Breast epithelium (tissue), 4 donors: ENCODE data around the gene PIK3C2G. TPM values are rescaled to one million over a fixed set of nuclear protein-coding genes. Genes with fewer than 3 reads are reported as not detected.

Experiments
- DNase-seq, 2 donors: peaks; one replicate each; pipeline ENCODE4 v3.0.0-alpha.2; 2019; ENCODE audit warnings: low spot score in 2 of 2
- H3K27ac ChIP-seq, 2 donors: fragments of 200-600 bp; sonication (generic) in 1 of 2; one replicate each; pipeline ENCODE4 v1.5.1; 2016 to 2019; ENCODE audit warnings: mild to moderate bottlenecking in 1 of 2
- H3K27me3 ChIP-seq, 2 donors: fragments of 200-600 bp; sonication (generic) in 1 of 2; one replicate each; pipeline versions ENCODE4 v1.5.1 to v1.6.0; 2017 to 2019; ENCODE audit warnings: control low read depth in 1 of 2, mild to moderate bottlenecking in 1 of 2
- H3K36me3 ChIP-seq: fragments of 200-600 bp; one replicate; pipeline ENCODE4 v1.5.1; 2019
- H3K4me1 ChIP-seq, 2 donors: fragments of 200-600 bp; sonication (generic); one replicate each; pipeline ENCODE4 v1.5.1; 2016 to 2019; ENCODE audit warnings: control low read depth in 1 of 2
- H3K4me3 ChIP-seq, 3 donors: fragments of 200-600 bp; sonication (generic); 1 replicate in 2 of 3; 2 replicates in 1 of 3; pipeline ENCODE4 v1.5.1; 2016 to 2019; ENCODE audit warnings: mild to moderate bottlenecking in 3 of 3, moderate library complexity in 2 of 3
- H3K9me3 ChIP-seq, 2 donors: fragments of 200-600 bp; sonication (generic) in 1 of 2; one replicate each; pipeline ENCODE4 v1.5.1; 2016 to 2019; ENCODE audit warnings: control low read depth in 1 of 2
- POLR2A ChIP-seq: fragments of 450-650 bp; IDR thresholded peaks from one replicate; pipeline ENCODE4 v1.6.1; 2016; ENCODE audit warnings: antibody characterized with exemption, mild to moderate bottlenecking, moderate library complexity
- POLR2AphosphoS5 ChIP-seq, 3 donors: sonication (generic); formaldehyde crosslinking; IDR thresholded peaks; one replicate each; pipeline ENCODE4 v1.6.1; 2017; ENCODE audit warnings: antibody characterized with exemption in 3 of 3
- intact Hi-C: fragments of 100-400 bp; cut with DNase I; formaldehyde crosslinking; loops from one replicate; pipeline ENCODE4 v1.15.1; 2023; ENCODE audit warnings: low total_unique reads
- total RNA-seq, 3 donors: library from RNA; depleted of rRNA; stranded (reverse); fragments of >200 nt; gene quantifications; one replicate each; pipeline ENCODE4 v1.1.0, GENCODE V29; 2016
- TF ChIP-seq, protein P1 (sequence below), 3 donors: fragments of 450-650 bp; IDR thresholded peaks; one replicate each; pipeline ENCODE4 v1.5.1; 2016 to 2017; ENCODE audit warnings: antibody characterized with exemption in 3 of 3, mild to moderate bottlenecking in 3 of 3, moderate library complexity in 3 of 3

PIK3C2G gene
- total RNA-seq, 3 donors from 2014 or later, result 0.16 to 164 (median 35.1) TPM

DNA sequence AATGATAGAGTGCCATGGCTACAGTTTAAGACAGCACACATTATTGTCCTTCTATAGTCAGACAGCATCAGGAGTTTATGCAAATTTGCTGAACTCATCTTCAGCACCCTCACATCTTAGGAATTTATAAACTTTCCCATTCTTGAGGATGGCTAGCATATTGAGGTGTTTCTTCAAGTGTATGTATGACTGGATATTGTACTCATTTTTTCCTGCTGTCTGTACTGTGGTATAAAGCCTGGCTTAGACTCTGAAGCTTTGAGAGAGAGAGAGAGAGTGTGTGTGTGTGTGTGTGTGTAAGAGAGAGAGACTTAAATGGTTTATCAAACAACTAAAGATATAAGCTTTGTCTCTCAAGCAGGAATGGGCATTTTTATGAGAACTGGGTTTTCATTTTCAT is 161.6 kb downstream of the PIK3C2G start:
- Histone ChIP-seq H3K27ac (no peak overlapping the region), H3K9me3 (no peaks in the 10 kb centered on the region), H3K27me3 (no peaks in the 10 kb centered on the region), H3K4me1 (no peaks in the 10 kb centered on the region), H3K36me3 (no peaks in the 10 kb centered on the region), H3K4me3 (no peak overlapping the region)
- TF ChIP-seq POLR2A (no peak), POLR2AphosphoS5 (IDR thresholded peaks at IDR 0.05) (no peak)
- TF ChIP-seq, protein P1, sequence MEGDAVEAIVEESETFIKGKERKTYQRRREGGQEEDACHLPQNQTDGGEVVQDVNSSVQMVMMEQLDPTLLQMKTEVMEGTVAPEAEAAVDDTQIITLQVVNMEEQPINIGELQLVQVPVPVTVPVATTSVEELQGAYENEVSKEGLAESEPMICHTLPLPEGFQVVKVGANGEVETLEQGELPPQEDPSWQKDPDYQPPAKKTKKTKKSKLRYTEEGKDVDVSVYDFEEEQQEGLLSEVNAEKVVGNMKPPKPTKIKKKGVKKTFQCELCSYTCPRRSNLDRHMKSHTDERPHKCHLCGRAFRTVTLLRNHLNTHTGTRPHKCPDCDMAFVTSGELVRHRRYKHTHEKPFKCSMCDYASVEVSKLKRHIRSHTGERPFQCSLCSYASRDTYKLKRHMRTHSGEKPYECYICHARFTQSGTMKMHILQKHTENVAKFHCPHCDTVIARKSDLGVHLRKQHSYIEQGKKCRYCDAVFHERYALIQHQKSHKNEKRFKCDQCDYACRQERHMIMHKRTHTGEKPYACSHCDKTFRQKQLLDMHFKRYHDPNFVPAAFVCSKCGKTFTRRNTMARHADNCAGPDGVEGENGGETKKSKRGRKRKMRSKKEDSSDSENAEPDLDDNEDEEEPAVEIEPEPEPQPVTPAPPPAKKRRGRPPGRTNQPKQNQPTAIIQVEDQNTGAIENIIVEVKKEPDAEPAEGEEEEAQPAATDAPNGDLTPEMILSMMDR (IDR thresholded peaks at IDR 0.05), result no peak
- intact Hi-C loops, result no loop called here
- no peak for DNase-seq

DNA sequence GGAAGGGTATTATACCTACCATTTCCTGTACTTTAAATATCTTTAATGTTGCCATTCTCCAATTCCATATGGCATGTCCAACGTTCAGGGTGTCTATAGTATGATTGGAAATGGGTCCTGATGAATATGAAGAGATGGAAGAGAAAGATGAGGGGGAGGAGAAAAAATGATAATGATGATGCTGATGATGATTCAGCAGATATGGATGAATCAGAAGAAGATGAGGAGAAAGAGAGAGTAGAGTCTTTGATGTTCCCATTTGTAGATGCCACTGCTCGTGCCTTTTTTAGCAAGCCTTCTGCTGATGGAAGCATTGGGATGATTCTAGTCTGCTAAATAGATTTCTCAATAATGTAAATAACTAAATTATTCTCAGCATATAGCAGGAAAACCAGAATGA is 163.5 kb downstream of the PIK3C2G start:
- TF ChIP-seq POLR2A (no peak), POLR2AphosphoS5 (IDR thresholded peaks at IDR 0.05) (no peak)
- TF ChIP-seq, protein P1 (IDR thresholded peaks at IDR 0.05), result no peak
- Histone ChIP-seq H3K9me3 (no peaks in the 10 kb centered on the region), H3K27me3 (no peaks in the 10 kb centered on the region), H3K4me1 (no peaks in the 10 kb centered on the region), H3K4me3 (no peak overlapping the region), H3K36me3 (no peaks in the 10 kb centered on the region), H3K27ac (no peak overlapping the region)
- intact Hi-C loops, result no loop called here
- DNase-seq, result no peak

DNA sequence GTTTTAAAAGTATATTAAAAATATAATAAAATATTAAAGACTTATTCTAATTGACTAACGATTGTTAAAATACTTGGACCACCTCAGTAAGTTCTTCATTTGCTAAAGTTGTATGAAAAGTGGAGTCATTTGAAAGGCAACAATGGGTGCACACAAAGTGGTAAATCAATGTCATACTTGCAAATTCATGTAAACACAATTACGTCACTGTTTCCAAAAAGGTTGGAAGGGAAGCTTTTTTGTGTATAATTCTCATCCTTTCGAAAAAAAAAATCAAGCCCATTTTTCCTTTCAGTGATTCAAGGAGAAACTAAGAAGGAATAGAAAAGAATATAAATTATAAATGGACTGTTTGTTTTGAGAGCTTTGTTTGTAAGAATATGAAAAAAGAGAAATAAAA is 166.2 kb downstream of the PIK3C2G start:
- Histone ChIP-seq H3K9me3 (no peaks in the 10 kb centered on the region), H3K36me3 (no peaks in the 10 kb centered on the region)

GRCh38 chr12:18428416-18428815 is 167.1 kb downstream of the PIK3C2G start:
- intact Hi-C loops, result no loop called here
- no peaks in the 10 kb centered on the region for H3K36me3 ChIP-seq
- no peaks in the 10 kb centered on the region for H3K27me3 ChIP-seq
- H3K4me1 ChIP-seq, result no peaks in the 10 kb centered on the region
- no peak overlapping the region for H3K27ac ChIP-seq
- H3K9me3 ChIP-seq, result no peaks in the 10 kb centered on the region
- TF ChIP-seq, protein P1 (IDR thresholded peaks at IDR 0.05), result no peak
- TF ChIP-seq POLR2AphosphoS5 (IDR thresholded peaks at IDR 0.05) (no peak), POLR2A (no peak)
- H3K4me3 ChIP-seq, result no peak overlapping the region
- no peak for DNase-seq

More for the DNA sequence above, 166.2 kb downstream of the PIK3C2G start:
- intact Hi-C loops, result no loop called here
- DNase-seq, result no peak
- H3K27ac ChIP-seq, result no peak overlapping the region
- H3K27me3 ChIP-seq, result no peaks in the 10 kb centered on the region
- TF ChIP-seq POLR2A, result no peak
- TF ChIP-seq, protein P1 (IDR thresholded peaks at IDR 0.05), result no peak
- no peak for TF ChIP-seq POLR2AphosphoS5 (IDR thresholded peaks at IDR 0.05)
- H3K4me1 ChIP-seq, result no peaks in the 10 kb centered on the region
- no peak overlapping the region for H3K4me3 ChIP-seq

DNA sequence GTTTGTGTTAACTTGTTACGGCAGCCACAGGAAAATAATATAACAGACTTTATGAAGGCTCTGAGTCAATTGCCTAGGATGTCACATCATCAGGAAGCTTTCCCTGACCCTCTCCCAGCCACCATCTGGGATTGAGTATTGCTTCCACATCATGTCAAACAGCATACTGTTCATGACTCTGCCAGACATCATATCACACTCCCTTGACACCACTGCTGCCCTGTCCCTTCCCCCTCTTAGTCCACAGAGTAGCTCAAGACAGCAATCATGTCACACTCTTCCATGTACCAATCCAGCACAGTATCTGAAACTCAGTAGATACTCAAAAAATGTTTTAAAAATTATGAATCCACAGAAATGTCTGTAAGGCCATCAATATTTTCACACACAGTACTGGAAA is 168.0 kb downstream of the PIK3C2G start:
- H3K27ac ChIP-seq, result no peak overlapping the region
- no peak for DNase-seq
- intact Hi-C loops, result no loop called here
- no peak overlapping the region for H3K4me3 ChIP-seq
- no peaks in the 10 kb centered on the region for H3K4me1 ChIP-seq
- no peaks in the 10 kb centered on the region for H3K27me3 ChIP-seq
- H3K9me3 ChIP-seq, result no peaks in the 10 kb centered on the region
- no peaks in the 10 kb centered on the region for H3K36me3 ChIP-seq
- TF ChIP-seq POLR2AphosphoS5 (IDR thresholded peaks at IDR 0.05) (no peak), POLR2A (no peak)
- TF ChIP-seq, protein P1 (IDR thresholded peaks at IDR 0.05), result no peak
